ENCODE results near the gene TYR.
"Not testable (repeated sequence)": the region's sequence is repeated elsewhere in the genome, so short reads cannot be mapped to it uniquely, and the experiment has no call there.

The TYR gene

GRCh38 chr11:89177691-89178231, at the start of gene TYR:
TSS of gene TYR (plus strand) at chr11:89177875. CDS start at chr11:89177954, 79 bp downstream.
- in situ Hi-C loops (cut with HindIII; ENCODE audit: low pct_ligation_motif_present, low pct_unique_long_range_greater_than_20kb, low sequenced_read_pairs), result no loop called here
- no peak for DNase-seq

DNA sequence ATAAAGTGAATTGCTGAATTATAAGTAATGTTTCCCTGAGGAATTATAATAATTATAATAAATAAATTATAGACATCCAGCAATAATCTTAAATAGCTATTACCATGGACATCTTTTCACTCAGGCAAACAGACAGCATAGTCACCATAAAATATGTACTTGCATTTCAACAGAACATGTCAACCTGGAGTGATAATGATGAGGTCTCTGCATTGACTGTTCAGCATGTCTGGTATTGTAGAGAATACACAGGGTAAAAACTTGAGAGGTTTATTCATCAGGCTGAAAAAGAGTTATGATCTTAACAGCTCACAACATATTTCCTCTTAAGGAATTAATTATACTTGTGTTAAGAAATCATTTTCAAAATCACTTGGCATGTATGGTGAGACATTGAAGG, 41.1 kb upstream of the TYR start:
- no peak for DNase-seq
- in situ Hi-C loops (cut with HindIII; ENCODE audit: low pct_ligation_motif_present, low pct_unique_long_range_greater_than_20kb, low sequenced_read_pairs), result no loop called here

GRCh38 chr11:89147229-89147628, 30.4 kb upstream of the TYR start:
- no peak for DNase-seq

GRCh38 chr11:89159974-89160373, 17.7 kb upstream of the TYR start:
- no peak for DNase-seq
- in situ Hi-C loops (cut with HindIII; ENCODE audit: low pct_ligation_motif_present, low pct_unique_long_range_greater_than_20kb, low sequenced_read_pairs), result no loop called here

More at GRCh38 chr11:89147229-89147628, 30.4 kb upstream of the TYR start:
- in situ Hi-C loops (cut with HindIII; ENCODE audit: low pct_ligation_motif_present, low pct_unique_long_range_greater_than_20kb, low sequenced_read_pairs), result no loop called here

- no peak for DNase-seq
- in situ Hi-C loops (cut with HindIII; ENCODE audit: low pct_ligation_motif_present, low pct_unique_long_range_greater_than_20kb, low sequenced_read_pairs), result no loop called here
Measured at GRCh38 chr11:89161949-89162348, 15.7 kb upstream of the TYR start.

- DNase-seq, result no peak
- in situ Hi-C loops (cut with HindIII; ENCODE audit: low pct_ligation_motif_present, low pct_unique_long_range_greater_than_20kb, low sequenced_read_pairs), result no loop called here
Measured at GRCh38 chr11:89163686-89164085, 14.0 kb upstream of the TYR start.

- no peak for DNase-seq
- in situ Hi-C loops (cut with HindIII; ENCODE audit: low pct_ligation_motif_present, low pct_unique_long_range_greater_than_20kb, low sequenced_read_pairs), result no loop called here
Measured at GRCh38 chr11:89168396-89168795, 9.3 kb upstream of the TYR start.

GRCh38 chr11:89175796-89176195, 1.9 kb upstream of the TYR start:
- in situ Hi-C loops (cut with HindIII; ENCODE audit: low pct_ligation_motif_present, low pct_unique_long_range_greater_than_20kb, low sequenced_read_pairs), result no loop called here
- DNase-seq, result no peak

DNA sequence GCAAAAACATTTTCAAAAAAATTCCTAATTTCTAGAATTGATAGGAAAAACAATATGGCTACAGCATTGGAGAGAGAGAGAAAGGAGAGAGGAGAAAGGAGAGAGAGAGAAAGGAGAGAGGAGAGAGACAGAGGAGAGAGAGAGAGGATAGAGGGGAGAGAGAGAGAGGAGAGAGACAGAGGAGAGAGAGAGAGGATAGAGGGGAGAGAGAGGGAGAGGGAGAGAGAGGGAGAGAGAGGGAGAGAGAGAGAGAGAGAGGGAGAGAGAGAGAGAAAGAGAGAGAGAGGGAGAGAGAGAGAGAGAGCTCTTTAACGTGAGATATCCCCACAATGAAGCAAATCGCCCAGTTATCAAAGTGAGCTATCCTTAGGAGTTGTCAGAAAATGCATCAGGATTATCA, 737 bp upstream of the TYR start:
- in situ Hi-C loops (cut with HindIII; ENCODE audit: low pct_ligation_motif_present, low pct_unique_long_range_greater_than_20kb, low sequenced_read_pairs), result no loop called here
- DNase-seq, result no peak

GRCh38 chr11:89181111-89181510, 3.4 kb downstream of the TYR start:
- in situ Hi-C loops (cut with HindIII; ENCODE audit: low pct_ligation_motif_present, low pct_unique_long_range_greater_than_20kb, low sequenced_read_pairs), result no loop called here

DNA sequence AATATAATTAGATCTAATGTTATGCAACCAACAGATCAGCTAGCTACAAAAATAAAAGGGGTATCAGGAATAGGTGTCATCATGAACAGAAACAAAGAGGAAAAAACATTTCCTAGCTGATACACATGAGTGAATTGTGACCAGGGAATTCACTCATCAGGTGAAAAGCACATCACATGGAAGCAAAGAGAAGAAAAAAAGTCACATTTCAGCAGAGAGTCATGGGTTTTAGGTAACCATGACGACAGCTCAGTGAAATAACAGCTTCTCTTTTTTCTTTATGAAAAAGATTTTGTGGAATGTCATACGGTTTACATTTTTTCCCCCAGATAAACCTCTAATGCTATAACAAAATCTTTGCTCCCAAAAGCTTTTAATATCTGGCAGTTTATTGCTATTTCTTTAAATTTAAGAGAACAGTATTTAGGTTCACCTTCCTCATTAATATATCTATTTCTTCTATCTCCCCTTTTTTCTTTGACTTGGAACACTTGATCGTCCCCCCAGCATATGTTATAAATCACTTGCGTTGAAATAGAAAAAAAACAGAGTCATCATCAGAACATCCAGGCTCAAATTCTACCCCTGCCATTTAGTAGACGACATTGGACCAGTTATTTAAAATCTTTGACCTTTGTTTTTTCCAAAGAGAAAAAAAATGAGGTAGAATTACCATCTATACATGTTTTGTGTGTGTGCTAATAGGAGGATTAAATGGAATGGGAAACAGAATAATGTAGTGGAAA, 5.3 kb downstream of the TYR start:
- no peak for DNase-seq
- in situ Hi-C loops (cut with HindIII; ENCODE audit: low pct_ligation_motif_present, low pct_unique_long_range_greater_than_20kb, low sequenced_read_pairs), result no loop called here

More at GRCh38 chr11:89181111-89181510, 3.4 kb downstream of the TYR start:
- no peak for DNase-seq

- in situ Hi-C loops (cut with HindIII; ENCODE audit: low pct_ligation_motif_present, low pct_unique_long_range_greater_than_20kb, low sequenced_read_pairs), result no loop called here
Measured at GRCh38 chr11:89184021-89184420, 6.3 kb downstream of the TYR start.

GRCh38 chr11:89189776-89190175, 12.1 kb downstream of the TYR start:
- in situ Hi-C loops (cut with HindIII; ENCODE audit: low pct_ligation_motif_present, low pct_unique_long_range_greater_than_20kb, low sequenced_read_pairs), result no loop called here
- DNase-seq, result no peak

More at GRCh38 chr11:89184021-89184420, 6.3 kb downstream of the TYR start:
- DNase-seq, result no peak

DNA sequence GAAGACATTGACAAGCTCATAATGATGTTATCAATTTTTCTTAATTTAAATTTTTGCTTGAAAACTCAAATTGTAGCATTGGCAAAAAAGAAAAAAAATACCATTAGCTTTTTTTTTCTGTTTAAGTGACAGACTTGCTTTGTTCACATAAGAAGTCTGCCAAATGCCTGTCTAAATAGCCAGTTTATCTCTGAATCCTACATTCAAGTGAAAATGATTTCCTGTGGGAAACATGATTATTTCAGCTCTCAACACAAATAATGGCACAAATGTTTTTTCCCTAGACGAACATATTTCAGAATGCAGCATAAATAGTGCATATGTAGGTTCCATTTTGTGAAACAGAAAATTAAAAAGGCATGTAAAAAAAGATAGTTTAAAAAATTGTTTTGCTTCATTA, 23.5 kb downstream of the TYR start:
- DNase-seq, result no peak
- in situ Hi-C loops (cut with HindIII; ENCODE audit: low pct_ligation_motif_present, low pct_unique_long_range_greater_than_20kb, low sequenced_read_pairs), result no loop called here

- in situ Hi-C loops (cut with HindIII; ENCODE audit: low pct_ligation_motif_present, low pct_unique_long_range_greater_than_20kb, low sequenced_read_pairs), result no loop called here
Measured at GRCh38 chr11:89203814-89204213, 26.1 kb downstream of the TYR start.

GRCh38 chr11:89205378-89205777, 27.7 kb downstream of the TYR start:
- in situ Hi-C loops (cut with HindIII; ENCODE audit: low pct_ligation_motif_present, low pct_unique_long_range_greater_than_20kb, low sequenced_read_pairs), result no loop called here
- peak; percentile 2 for DNase-seq

More at GRCh38 chr11:89203814-89204213, 26.1 kb downstream of the TYR start:
- DNase-seq, result no peak

- DNase-seq, result no peak
- in situ Hi-C loops (cut with HindIII; ENCODE audit: low pct_ligation_motif_present, low pct_unique_long_range_greater_than_20kb, low sequenced_read_pairs), result no loop called here
Measured at GRCh38 chr11:89220684-89221339, 43.1 kb downstream of the TYR start.

GRCh38 chr11:89235083-89235482, 57.4 kb downstream of the TYR start:
- in situ Hi-C loops (cut with HindIII; ENCODE audit: low pct_ligation_motif_present, low pct_unique_long_range_greater_than_20kb, low sequenced_read_pairs), result no loop called here
- DNase-seq, result no peak

DNA sequence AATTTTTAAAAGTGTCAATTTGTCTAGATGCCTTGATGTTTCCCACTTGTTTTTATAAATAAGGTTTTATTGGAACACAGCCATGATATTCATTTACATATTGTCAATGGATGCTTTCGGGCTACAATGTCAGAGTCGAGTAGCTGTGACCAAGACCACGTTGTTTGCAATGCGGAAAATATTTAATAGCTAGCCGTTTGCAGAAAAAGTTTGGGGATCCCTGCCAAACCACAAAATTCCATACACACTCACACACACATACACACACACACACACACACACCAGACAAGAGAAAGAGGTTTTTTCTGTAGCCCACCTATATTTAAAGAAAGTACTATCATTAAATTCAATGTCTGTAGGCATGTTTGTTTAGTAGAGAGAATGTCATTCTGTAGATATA, 58.3 kb downstream of the TYR start:
- DNase-seq, result no peak
- in situ Hi-C loops (cut with HindIII; ENCODE audit: low pct_ligation_motif_present, low pct_unique_long_range_greater_than_20kb, low sequenced_read_pairs), result no loop called here

DNA sequence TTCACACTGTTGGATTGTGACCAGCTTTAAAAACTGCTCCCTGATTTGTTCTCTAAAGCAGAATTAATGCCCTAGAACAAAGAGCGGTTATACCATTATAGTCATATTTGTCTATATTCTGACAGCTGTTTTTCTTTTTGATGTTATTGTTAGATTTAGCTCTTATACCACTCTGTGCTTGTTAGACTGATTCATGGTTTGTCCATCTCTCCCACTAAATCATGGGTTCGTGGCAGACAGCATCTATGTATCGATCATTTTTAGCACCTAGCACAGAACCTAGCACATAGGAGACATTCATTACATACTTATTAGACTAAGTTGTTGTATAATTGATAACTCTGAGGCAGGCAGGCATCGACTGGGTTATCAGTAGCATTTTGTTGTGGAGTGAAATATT, 69.3 kb downstream of the TYR start:
- in situ Hi-C loops (cut with HindIII; ENCODE audit: low pct_ligation_motif_present, low pct_unique_long_range_greater_than_20kb, low sequenced_read_pairs); DNase-seq: not testable (repeated sequence)
